Measurements from ENCODE around the gene RYR3. TPM values are rescaled to one million over a fixed set of nuclear protein-coding genes. Genes with fewer than 3 reads are reported as not detected.

RYR3 gene
- total and polyA plus RNA-seq, 2 donors = 1.4 to 10.4 TPM

DNA sequence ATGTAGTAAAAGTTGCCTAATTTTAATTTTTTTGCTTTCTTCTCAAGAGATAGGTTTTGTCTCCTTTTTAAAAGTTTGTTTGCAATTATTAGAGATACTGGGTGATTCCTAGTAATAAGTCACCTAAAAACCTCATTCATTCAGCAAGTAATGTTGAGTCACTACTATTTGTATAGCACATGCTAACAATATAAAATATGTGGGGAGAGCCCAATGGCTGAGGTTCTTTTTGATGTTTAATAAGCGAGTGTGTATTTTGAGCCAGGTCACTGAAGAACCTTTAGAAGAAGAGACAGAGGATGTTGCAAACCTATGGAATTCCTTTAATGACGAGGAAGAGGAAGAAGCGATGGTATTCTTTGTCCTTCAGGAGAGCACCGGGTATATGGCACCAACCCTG lies 533.8 kb downstream of the RYR3 start:
- H3K27ac ChIP-seq (ENCODE audit: low read depth in 1 of 2, low read length in 1 of 2) = no peak overlapping the region
- DNase-seq (ENCODE audit: low read depth in 6 of 9, low spot score in 9 of 9) = no peak
- H3K27me3 ChIP-seq (ENCODE audit: control insufficient read depth in 2 of 2, insufficient read depth in 1 of 2, low read length in 1 of 2) = no peaks in the 10 kb centered on the region
- H3K36me3 ChIP-seq (ENCODE audit: control insufficient read depth in 2 of 2, insufficient read depth in 2 of 2, low read length in 1 of 2) = no peaks in the 10 kb centered on the region
- H3K4me3 ChIP-seq (ENCODE audit: low read length in 2 of 2) = no peak overlapping the region
- no peaks in the 10 kb centered on the region for H3K4me1 ChIP-seq (ENCODE audit: control insufficient read depth in 2 of 2, insufficient read depth in 2 of 2, low read length in 2 of 2)
- WGBS = 97% methylated on average over 4 of the region's 4 CpGs
- no peaks in the 10 kb centered on the region for H3K9me3 ChIP-seq (ENCODE audit: control insufficient read depth in 2 of 2, insufficient read depth in 1 of 2, low read length in 1 of 2)

DNA sequence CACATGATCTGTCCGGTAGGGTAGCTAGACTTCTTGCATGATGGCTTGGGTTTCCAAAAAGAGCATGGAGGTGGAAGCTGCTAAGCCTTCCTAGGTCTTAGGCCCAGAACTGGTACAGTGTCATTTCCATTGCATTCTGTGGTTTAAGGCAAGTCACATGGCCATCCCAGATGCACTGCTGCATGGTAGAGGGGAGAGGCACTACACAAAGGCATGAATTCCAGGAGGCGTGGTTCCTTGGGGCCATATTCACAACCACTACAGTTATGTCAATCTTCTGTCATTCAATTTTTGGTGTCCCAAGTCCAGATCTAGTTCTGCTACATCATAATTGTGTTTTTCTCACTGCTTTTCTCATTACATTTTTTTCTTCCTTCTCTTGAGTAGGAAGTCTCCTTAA lies 535.4 kb downstream of the RYR3 start:
- H3K9me3 ChIP-seq (ENCODE audit: control insufficient read depth in 2 of 2, insufficient read depth in 1 of 2, low read length in 1 of 2) = no peaks in the 10 kb centered on the region
- H3K36me3 ChIP-seq (ENCODE audit: control insufficient read depth in 2 of 2, insufficient read depth in 2 of 2, low read length in 1 of 2) = no peaks in the 10 kb centered on the region
- WGBS = over 99% methylated on average over 2 of the region's 2 CpGs
- DNase-seq (ENCODE audit: low read depth in 6 of 9, low spot score in 9 of 9) = no peak
- no peak overlapping the region for H3K4me3 ChIP-seq (ENCODE audit: low read length in 2 of 2)
- H3K4me1 ChIP-seq (ENCODE audit: control insufficient read depth in 2 of 2, insufficient read depth in 2 of 2, low read length in 2 of 2) = no peaks in the 10 kb centered on the region
- no peaks in the 10 kb centered on the region for H3K27me3 ChIP-seq (ENCODE audit: control insufficient read depth in 2 of 2, insufficient read depth in 1 of 2, low read length in 1 of 2)
- H3K27ac ChIP-seq (ENCODE audit: low read depth in 1 of 2, low read length in 1 of 2) = no peak overlapping the region

DNA sequence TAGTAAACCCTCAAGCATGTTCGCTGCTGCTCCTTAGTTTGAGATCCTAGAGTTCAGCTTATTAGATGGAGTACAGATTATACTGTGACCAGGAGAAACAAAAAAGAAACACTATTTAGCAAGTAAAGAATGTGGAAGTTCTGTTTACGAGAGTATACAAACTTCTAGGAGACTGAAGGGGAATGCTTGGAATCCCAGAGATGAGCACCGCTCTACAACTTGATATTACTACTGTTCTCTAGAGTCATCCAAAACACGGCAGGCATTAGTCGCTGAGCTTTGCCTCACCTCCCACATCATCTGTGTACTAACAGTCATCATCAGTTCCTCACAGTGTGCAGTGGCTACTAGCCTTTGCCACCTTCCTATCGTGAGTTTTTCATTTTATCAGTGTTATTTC lies 536.1 kb downstream of the RYR3 start:
- WGBS = 92% methylated on average over 6 of the region's 6 CpGs
- no peaks in the 10 kb centered on the region for H3K9me3 ChIP-seq (ENCODE audit: control insufficient read depth in 2 of 2, insufficient read depth in 1 of 2, low read length in 1 of 2)
- DNase-seq (ENCODE audit: low read depth in 6 of 9, low spot score in 9 of 9) = no peak

DNA sequence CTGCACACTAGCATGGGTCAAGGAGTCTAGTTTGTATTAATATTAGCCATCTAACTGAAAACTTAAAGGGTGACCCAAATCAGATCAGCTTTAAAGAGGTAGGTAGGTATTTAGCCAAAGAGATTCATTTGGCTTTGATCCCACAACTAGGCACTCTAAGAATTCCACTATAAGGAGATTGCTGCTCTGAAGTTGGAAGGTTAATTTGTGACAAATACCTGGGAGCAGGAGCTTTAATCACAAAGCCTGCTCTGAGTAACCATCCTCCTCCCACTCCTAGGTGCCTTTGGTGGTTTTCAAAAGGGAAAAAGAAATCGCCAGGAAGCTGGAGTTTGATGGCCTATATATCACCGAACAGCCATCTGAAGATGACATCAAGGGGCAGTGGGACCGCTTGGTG lies 537.2 kb downstream of the RYR3 start:
- 93% methylated on average over 3 of the region's 3 CpGs for WGBS
- H3K27me3 ChIP-seq (ENCODE audit: control insufficient read depth in 2 of 2, insufficient read depth in 1 of 2, low read length in 1 of 2) = no peaks in the 10 kb centered on the region
- H3K4me1 ChIP-seq (ENCODE audit: control insufficient read depth in 2 of 2, insufficient read depth in 2 of 2, low read length in 2 of 2) = no peaks in the 10 kb centered on the region
- no peak overlapping the region for H3K4me3 ChIP-seq (ENCODE audit: low read length in 2 of 2)
- H3K27ac ChIP-seq (ENCODE audit: low read depth in 1 of 2, low read length in 1 of 2) = no peak overlapping the region
- no peaks in the 10 kb centered on the region for H3K36me3 ChIP-seq (ENCODE audit: control insufficient read depth in 2 of 2, insufficient read depth in 2 of 2, low read length in 1 of 2)
- no peak for DNase-seq (ENCODE audit: low read depth in 6 of 9, low spot score in 9 of 9)
- no peaks in the 10 kb centered on the region for H3K9me3 ChIP-seq (ENCODE audit: control insufficient read depth in 2 of 2, insufficient read depth in 1 of 2, low read length in 1 of 2)

More for the DNA sequence above, 536.1 kb downstream of the RYR3 start:
- no peak overlapping the region for H3K4me3 ChIP-seq (ENCODE audit: low read length in 2 of 2)
- H3K27me3 ChIP-seq (ENCODE audit: control insufficient read depth in 2 of 2, insufficient read depth in 1 of 2, low read length in 1 of 2) = no peaks in the 10 kb centered on the region
- no peaks in the 10 kb centered on the region for H3K4me1 ChIP-seq (ENCODE audit: control insufficient read depth in 2 of 2, insufficient read depth in 2 of 2, low read length in 2 of 2)
- no peak overlapping the region for H3K27ac ChIP-seq (ENCODE audit: low read depth in 1 of 2, low read length in 1 of 2)
- H3K36me3 ChIP-seq (ENCODE audit: control insufficient read depth in 2 of 2, insufficient read depth in 2 of 2, low read length in 1 of 2) = no peaks in the 10 kb centered on the region

DNA sequence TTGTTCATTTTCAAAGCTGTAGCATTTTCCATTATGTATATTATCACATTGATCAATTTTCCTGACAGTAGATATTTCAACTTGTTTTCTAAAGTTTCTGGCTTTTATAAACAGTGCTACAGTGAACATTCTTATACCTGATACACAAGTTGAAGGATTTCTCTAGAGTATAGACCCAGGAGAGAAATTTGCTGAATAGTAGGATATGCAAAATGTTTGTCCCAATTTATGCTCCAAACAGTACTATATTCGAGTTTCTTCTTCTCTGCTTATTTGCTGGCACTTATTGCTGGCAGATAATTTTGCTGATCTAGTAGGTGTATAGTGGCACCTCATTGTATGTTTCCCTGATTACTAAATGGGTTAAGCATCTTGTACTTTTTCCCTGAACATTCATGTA lies 540.3 kb downstream of the RYR3 start:
- Histone ChIP-seq H3K4me1 (ENCODE audit: control insufficient read depth in 2 of 2, insufficient read depth in 2 of 2, low read length in 2 of 2) (no peaks in the 10 kb centered on the region), H3K27me3 (ENCODE audit: control insufficient read depth in 2 of 2, insufficient read depth in 1 of 2, low read length in 1 of 2) (no peaks in the 10 kb centered on the region)
- 95% methylated on average over 1 of the region's 1 CpG for WGBS

DNA sequence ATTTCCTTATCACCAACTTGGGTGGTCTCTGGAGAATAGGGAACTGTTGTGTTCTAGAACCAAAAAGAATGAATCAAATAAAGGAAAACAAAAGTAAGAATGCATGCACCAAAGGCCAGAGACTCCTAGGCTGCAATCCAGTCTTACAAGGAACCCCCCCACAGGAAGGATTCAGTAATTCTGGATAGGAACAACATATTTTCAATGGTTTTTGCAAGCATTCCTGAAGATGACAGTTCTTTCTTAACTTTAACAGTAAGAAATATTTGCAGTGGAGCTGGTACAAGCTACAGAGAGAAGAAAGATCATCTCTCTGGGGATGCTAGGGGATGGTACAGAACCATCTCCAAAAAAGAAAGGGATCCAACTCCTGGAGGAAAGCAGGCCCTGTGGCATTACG lies 541.3 kb downstream of the RYR3 start:
- WGBS = 98% methylated on average over 1 of the region's 1 CpG
- H3K4me3 ChIP-seq (ENCODE audit: low read length in 2 of 2) = no peak overlapping the region
- no peaks in the 10 kb centered on the region for H3K36me3 ChIP-seq (ENCODE audit: control insufficient read depth in 2 of 2, insufficient read depth in 2 of 2, low read length in 1 of 2)
- H3K27me3 ChIP-seq (ENCODE audit: control insufficient read depth in 2 of 2, insufficient read depth in 1 of 2, low read length in 1 of 2) = no peaks in the 10 kb centered on the region
- no peak overlapping the region for H3K27ac ChIP-seq (ENCODE audit: low read depth in 1 of 2, low read length in 1 of 2)
- H3K9me3 ChIP-seq (ENCODE audit: control insufficient read depth in 2 of 2, insufficient read depth in 1 of 2, low read length in 1 of 2) = no peaks in the 10 kb centered on the region
- DNase-seq (ENCODE audit: low read depth in 6 of 9, low spot score in 9 of 9) = no peak
- H3K4me1 ChIP-seq (ENCODE audit: control insufficient read depth in 2 of 2, insufficient read depth in 2 of 2, low read length in 2 of 2) = no peaks in the 10 kb centered on the region

More for the DNA sequence above, 540.3 kb downstream of the RYR3 start:
- Histone ChIP-seq H3K4me3 (ENCODE audit: low read length in 2 of 2) (no peak overlapping the region), H3K36me3 (ENCODE audit: control insufficient read depth in 2 of 2, insufficient read depth in 2 of 2, low read length in 1 of 2) (no peaks in the 10 kb centered on the region), H3K27ac (ENCODE audit: low read depth in 1 of 2, low read length in 1 of 2) (no peak overlapping the region), H3K9me3 (ENCODE audit: control insufficient read depth in 2 of 2, insufficient read depth in 1 of 2, low read length in 1 of 2) (no peaks in the 10 kb centered on the region)
- DNase-seq (ENCODE audit: low read depth in 6 of 9, low spot score in 9 of 9) = no peak

DNA sequence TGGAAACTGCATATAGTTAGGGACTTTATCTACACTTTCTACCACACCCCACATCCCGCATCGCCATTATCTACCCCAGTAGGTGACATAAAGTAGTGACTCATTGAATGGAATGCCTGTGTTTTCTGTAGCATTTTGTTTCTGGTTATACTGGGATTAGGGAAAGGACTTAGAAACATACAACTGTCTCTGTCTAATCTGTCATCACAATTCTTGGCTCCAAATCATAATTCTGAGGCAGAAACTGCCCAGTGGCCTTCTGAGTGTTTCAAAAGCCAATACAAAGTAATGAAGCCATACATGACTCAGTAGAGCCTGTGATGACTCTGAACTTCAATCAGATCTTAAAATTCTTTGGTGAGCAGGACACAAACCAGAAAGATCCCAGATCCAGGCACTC lies 541.8 kb downstream of the RYR3 start:
- 100% methylated on average over 2 of the region's 2 CpGs for WGBS
- no peaks in the 10 kb centered on the region for H3K9me3 ChIP-seq (ENCODE audit: control insufficient read depth in 2 of 2, insufficient read depth in 1 of 2, low read length in 1 of 2)
- H3K4me1 ChIP-seq (ENCODE audit: control insufficient read depth in 2 of 2, insufficient read depth in 2 of 2, low read length in 2 of 2) = no peaks in the 10 kb centered on the region
- DNase-seq (ENCODE audit: low read depth in 6 of 9, low spot score in 9 of 9) = no peak
- H3K4me3 ChIP-seq (ENCODE audit: low read length in 2 of 2) = no peak overlapping the region
- no peak overlapping the region for H3K27ac ChIP-seq (ENCODE audit: low read depth in 1 of 2, low read length in 1 of 2)
- no peaks in the 10 kb centered on the region for H3K36me3 ChIP-seq (ENCODE audit: control insufficient read depth in 2 of 2, insufficient read depth in 2 of 2, low read length in 1 of 2)
- no peaks in the 10 kb centered on the region for H3K27me3 ChIP-seq (ENCODE audit: control insufficient read depth in 2 of 2, insufficient read depth in 1 of 2, low read length in 1 of 2)

DNA sequence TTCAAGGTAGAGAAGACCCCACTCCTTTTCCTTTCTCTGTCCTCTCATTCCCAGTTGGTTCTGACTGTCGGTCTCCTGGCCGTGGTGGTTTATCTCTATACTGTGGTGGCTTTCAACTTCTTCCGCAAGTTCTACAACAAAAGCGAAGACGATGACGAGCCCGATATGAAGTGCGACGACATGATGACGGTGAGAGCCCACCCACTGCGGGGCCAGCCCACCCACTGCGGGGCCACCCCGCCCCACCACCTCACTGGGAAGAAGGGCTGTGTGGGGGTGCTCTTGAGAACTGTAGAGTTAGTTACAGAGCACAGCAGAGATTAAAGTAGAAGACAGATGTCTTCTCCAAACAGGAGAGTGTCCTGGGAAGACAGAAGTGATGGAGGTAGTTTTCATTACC lies 547.0 kb downstream of the RYR3 start:
- Histone ChIP-seq H3K27ac (ENCODE audit: low read depth in 1 of 2, low read length in 1 of 2) (no peak overlapping the region), H3K4me1 (ENCODE audit: control insufficient read depth in 2 of 2, insufficient read depth in 2 of 2, low read length in 2 of 2) (no peaks in the 10 kb centered on the region), H3K9me3 (ENCODE audit: control insufficient read depth in 2 of 2, insufficient read depth in 1 of 2, low read length in 1 of 2) (no peaks in the 10 kb centered on the region), H3K36me3 (ENCODE audit: control insufficient read depth in 2 of 2, insufficient read depth in 2 of 2, low read length in 1 of 2) (no peaks in the 10 kb centered on the region), H3K4me3 (ENCODE audit: low read length in 2 of 2) (no peak overlapping the region), H3K27me3 (ENCODE audit: control insufficient read depth in 2 of 2, insufficient read depth in 1 of 2, low read length in 1 of 2) (no peaks in the 10 kb centered on the region)
- DNase-seq (ENCODE audit: low read depth in 6 of 9, low spot score in 9 of 9) = no peak
- 98% methylated on average over 13 of the region's 13 CpGs for WGBS

DNA sequence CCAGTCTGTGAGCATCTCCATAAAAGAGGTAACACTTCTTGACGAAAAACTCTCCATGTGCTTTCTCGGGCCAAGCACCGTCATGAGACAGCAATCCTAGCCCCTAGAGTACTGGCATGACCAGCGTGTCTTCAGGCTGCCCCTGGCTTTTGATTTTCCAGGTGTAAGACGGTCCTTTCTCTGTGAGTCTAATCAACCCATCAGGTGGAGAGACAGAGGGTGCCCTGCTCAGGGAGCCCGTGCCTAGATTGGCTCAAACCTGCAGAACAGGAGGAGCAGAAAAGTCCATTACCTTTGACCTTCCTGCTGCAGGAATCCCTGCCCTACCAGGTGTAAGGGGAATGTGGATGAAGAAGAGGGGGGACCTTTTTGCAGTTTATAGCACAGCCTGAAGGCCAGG lies 548.1 kb downstream of the RYR3 start:
- Histone ChIP-seq H3K4me1 (ENCODE audit: control insufficient read depth in 2 of 2, insufficient read depth in 2 of 2, low read length in 2 of 2) (no peaks in the 10 kb centered on the region), H3K27ac (ENCODE audit: low read depth in 1 of 2, low read length in 1 of 2) (no peak overlapping the region), H3K9me3 (ENCODE audit: control insufficient read depth in 2 of 2, insufficient read depth in 1 of 2, low read length in 1 of 2) (no peaks in the 10 kb centered on the region), H3K27me3 (ENCODE audit: control insufficient read depth in 2 of 2, insufficient read depth in 1 of 2, low read length in 1 of 2) (no peaks in the 10 kb centered on the region), H3K36me3 (ENCODE audit: control insufficient read depth in 2 of 2, insufficient read depth in 2 of 2, low read length in 1 of 2) (no peaks in the 10 kb centered on the region), H3K4me3 (ENCODE audit: low read length in 2 of 2) (no peak overlapping the region)
- 95% methylated on average over 6 of the region's 6 CpGs for WGBS
- DNase-seq (ENCODE audit: low read depth in 6 of 9, low spot score in 9 of 9) = no peak

DNA sequence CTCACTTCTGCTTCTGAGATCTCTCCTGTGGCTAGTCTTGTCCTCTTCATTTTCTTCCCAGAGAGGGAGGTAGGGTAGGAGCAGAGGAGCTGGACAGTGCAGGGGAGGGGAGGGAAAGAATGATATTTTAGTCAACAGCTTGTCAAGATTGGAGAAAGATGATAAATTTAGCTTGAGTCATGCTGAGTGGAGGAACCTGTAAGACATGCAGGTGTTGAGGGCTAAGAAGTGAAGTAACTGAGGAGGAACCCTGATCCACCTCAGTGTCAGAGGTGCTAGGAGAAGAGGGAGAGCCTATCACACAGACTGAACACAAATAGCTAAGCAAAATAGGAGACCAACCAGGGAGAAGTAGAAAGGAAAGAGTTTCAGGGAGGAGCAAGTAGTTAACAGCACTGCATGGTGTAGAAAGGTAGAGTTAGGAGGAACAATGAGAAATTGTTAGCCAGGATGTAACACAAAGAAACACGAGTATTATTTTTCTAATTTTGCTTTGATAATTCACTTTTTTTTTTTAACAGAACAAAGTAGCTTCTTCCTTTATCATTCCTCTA lies 549.3 kb downstream of the RYR3 start:
- Histone ChIP-seq H3K4me3 (ENCODE audit: low read length in 2 of 2) (no peak overlapping the region), H3K36me3 (ENCODE audit: control insufficient read depth in 2 of 2, insufficient read depth in 2 of 2, low read length in 1 of 2) (no peaks in the 10 kb centered on the region), H3K27ac (ENCODE audit: low read depth in 1 of 2, low read length in 1 of 2) (no peak overlapping the region), H3K9me3 (ENCODE audit: control insufficient read depth in 2 of 2, insufficient read depth in 1 of 2, low read length in 1 of 2) (no peaks in the 10 kb centered on the region), H3K4me1 (ENCODE audit: control insufficient read depth in 2 of 2, insufficient read depth in 2 of 2, low read length in 2 of 2) (no peaks in the 10 kb centered on the region), H3K27me3 (ENCODE audit: control insufficient read depth in 2 of 2, insufficient read depth in 1 of 2, low read length in 1 of 2) (no peaks in the 10 kb centered on the region)
- 98% methylated on average over 1 of the region's 1 CpG for WGBS
- DNase-seq (ENCODE audit: low read depth in 6 of 9, low spot score in 9 of 9) = no peak
